CD4-positive, alpha-beta T cell (primary cell): ENCODE results near the gene PCDHGC3. TPM values are rescaled to one million over a fixed set of nuclear protein-coding genes. Genes with fewer than 3 reads are reported as not detected.

Experiments
- ATAC-seq: fragments of 200-7000 bp; cut with Tn5 transposase; one replicate; pipeline ENCODE4 v1.10.0; 2022; ENCODE audit warnings: mild to moderate bottlenecking; ENCODE audit not compliant: poor library complexity
- CTCF ChIA-PET: fragments of 350-600 bp; sonication (Branson Sonifier 250); formaldehyde crosslinking; loops from one replicate; lab custom pipeline; 2021; ENCODE audit warnings: antibody characterized with exemption, inconsistent platforms; lab: Charles Lee
- POLR2A ChIA-PET: fragments of 350-600 bp; sonication (Branson Sonifier 250); formaldehyde crosslinking; loops from one replicate; lab custom pipeline; 2021; ENCODE audit warnings: antibody characterized with exemption, inconsistent platforms; lab: Charles Lee
- DNase-seq, 14 experiments: peaks; one replicate each; pipeline ENCODE4 v3.0.0-alpha.2; 2013 to 2020; ENCODE audit warnings: mixed read lengths in 2 of 14
- H3K27ac ChIP-seq, 2 donors: one replicate each; pipeline versions ENCODE4 v1.5.1 to v1.7.0; 2013; ENCODE audit warnings: low read length in 2 of 2, low read depth in 1 of 2, mild to moderate bottlenecking in 1 of 2
- H3K27me3 ChIP-seq, 2 experiments: 1 replicate in 1 of 2; 2 replicates in 1 of 2; pipeline versions ENCODE4 v1.6.1 to v1.7.0; 2013; ENCODE audit warnings: low read length in 2 of 2, control low read depth in 1 of 2, mild to moderate bottlenecking in 1 of 2, moderate library complexity in 1 of 2; ENCODE audit not compliant: insufficient read depth in 2 of 2, control insufficient read depth in 1 of 2
- H3K36me3 ChIP-seq: one replicate; pipeline ENCODE4 v1.6.1; 2013; ENCODE audit warnings: low read length, control low read depth; ENCODE audit not compliant: insufficient read depth
- H3K4me1 ChIP-seq: one replicate; pipeline ENCODE4 v1.6.1; 2013; ENCODE audit warnings: low read length, control low read depth; ENCODE audit not compliant: insufficient read depth
- H3K4me3 ChIP-seq: one replicate; pipeline ENCODE4 v1.5.1; 2013; ENCODE audit warnings: mild to moderate bottlenecking, low read length, moderate library complexity
- H3K9me3 ChIP-seq, 2 experiments: 1 replicate in 1 of 2; 2 replicates in 1 of 2; pipeline versions ENCODE4 v1.6.1 to v1.7.0; 2013; ENCODE audit warnings: low read length in 2 of 2, mild to moderate bottlenecking in 2 of 2, control low read depth in 1 of 2, moderate library complexity in 1 of 2; ENCODE audit not compliant: control insufficient read depth in 1 of 2, insufficient read depth in 1 of 2
- H3K27ac Mint-ChIP-seq: one replicate; pipeline ENCODE4 v1.8.0; 2020; ENCODE audit warnings: mixed read lengths
- H3K27me3 Mint-ChIP-seq: one replicate; pipeline ENCODE4 v1.8.0; 2021; ENCODE audit warnings: mixed read lengths
- H3K36me3 Mint-ChIP-seq: one replicate; pipeline ENCODE4 v1.8.0; 2021; ENCODE audit warnings: low read depth, mixed read lengths
- H3K4me1 Mint-ChIP-seq: one replicate; pipeline ENCODE4 v1.8.0; 2021; ENCODE audit warnings: low read depth, mixed read lengths
- H3K4me3 Mint-ChIP-seq: one replicate; pipeline ENCODE4 v1.8.0; 2020; ENCODE audit warnings: mild to moderate bottlenecking, mixed read lengths
- H3K9me3 Mint-ChIP-seq: one replicate; pipeline ENCODE4 v1.8.0; 2020; ENCODE audit warnings: mixed read lengths
- CTCF ChIP-seq: fragments of 200-600 bp; IDR thresholded peaks from one replicate; pipeline ENCODE4 v1.8.0; 2022; ENCODE audit warnings: antibody characterized with exemption, mild to moderate bottlenecking
- intact Hi-C, 2 experiments: fragments of 100-400 bp; cut with DNase I in 1 of 2; cut with micrococcal nuclease in 1 of 2; formaldehyde crosslinking; loops; one replicate each; pipeline versions ENCODE4 v1.15.1 to v1.9.0; 2023 to 2025; cut with DNase I, micrococcal nuclease
- total RNA-seq, 174 experiments: library from RNA in 2 of 174; stranded (reverse) in 2 of 174; gene quantifications; one replicate each; pipeline ENCODE4 v1.2.3 and lab custom pipeline; 2021 to 2026

PCDHGC3 gene
- total RNA-seq, 2 experiments from 2014 or later, result not detected

GRCh38 chr5:141503681-141504080 is 27.9 kb downstream of the PCDHGC3 start:
- H3K27ac Mint-ChIP-seq, result no peak overlapping the region
- POLR2A ChIA-PET, result no interaction called here
- intact Hi-C loops, result no loop called here

GRCh38 chr5:141504216-141504615 is 28.4 kb downstream of the PCDHGC3 start:
- no peaks in the 10 kb centered on the region for H3K9me3 ChIP-seq
- DNase-seq (no peak), ATAC-seq (no peak)
- H3K36me3 Mint-ChIP-seq, result no peaks in the 10 kb centered on the region
- no peaks in the 10 kb centered on the region for H3K9me3 Mint-ChIP-seq
- H3K4me3 Mint-ChIP-seq, result no peak overlapping the region
- peaks cover 0 to 2% of the 10 kb centered on the region in 2 experiments for H3K27me3 ChIP-seq
- CTCF ChIA-PET, result no interaction called here
- no peaks in the 10 kb centered on the region for H3K4me1 ChIP-seq
- intact Hi-C loops, result no loop called here
- H3K27me3 Mint-ChIP-seq, result peaks cover 18% of the 10 kb centered on the region
- H3K4me3 ChIP-seq, result no peak overlapping the region
- H3K27ac ChIP-seq, result no peak overlapping the region
- H3K27ac Mint-ChIP-seq, result no peak overlapping the region
- POLR2A ChIA-PET, result no interaction called here
- no peak for TF ChIP-seq CTCF
- no peaks in the 10 kb centered on the region for H3K36me3 ChIP-seq
- H3K4me1 Mint-ChIP-seq, result no peaks in the 10 kb centered on the region

More at GRCh38 chr5:141503681-141504080, 27.9 kb downstream of the PCDHGC3 start:
- ATAC-seq (no peak), DNase-seq (no peak)
- Mint-ChIP-seq H3K36me3 (no peaks in the 10 kb centered on the region), H3K9me3 (no peaks in the 10 kb centered on the region), H3K4me3 (no peak overlapping the region), H3K4me1 (no peaks in the 10 kb centered on the region), H3K27me3 (peaks cover 23% of the 10 kb centered on the region)
- Histone ChIP-seq H3K27me3 (peaks cover 0 to 2% of the 10 kb centered on the region in 2 experiments), H3K27ac (no peak overlapping the region), H3K36me3 (no peaks in the 10 kb centered on the region), H3K4me1 (no peaks in the 10 kb centered on the region), H3K4me3 (no peak overlapping the region), H3K9me3 (no peaks in the 10 kb centered on the region)
- CTCF ChIA-PET, result no interaction called here
- TF ChIP-seq CTCF, result no peak

GRCh38 chr5:141506381-141507155 is 30.8 kb downstream of the PCDHGC3 start:
- Histone ChIP-seq H3K27ac (no peak overlapping the region), H3K4me1 (no peaks in the 10 kb centered on the region), H3K27me3 (peaks cover 0 to 2% of the 10 kb centered on the region in 2 experiments), H3K9me3 (no peaks in the 10 kb centered on the region), H3K36me3 (peaks cover 2% of the 10 kb centered on the region), H3K4me3 (no peak overlapping the region)
- intact Hi-C loops, result no loop called here
- Mint-ChIP-seq H3K27me3 (peaks cover 17% of the 10 kb centered on the region), H3K9me3 (no peaks in the 10 kb centered on the region), H3K4me1 (peaks cover 4% of the 10 kb centered on the region), H3K27ac (no peak overlapping the region), H3K36me3 (no peaks in the 10 kb centered on the region), H3K4me3 (no peak overlapping the region)
- no peak for ATAC-seq
- ChIA-PET CTCF (interaction anchor here (1.1 to 1.3 kb wide), 2 partner anchors 51 to 99 kb away, joined by 3 read pairs; partner anchors contain the start of gene PCDHGB6), POLR2A (no interaction called here)
- no peak for DNase-seq
- TF ChIP-seq CTCF, result no peak
